HCT116 (cell line): ENCODE measurements around the gene SNRNP200.

ENCODE experiments used
- ELF1 ChIP-seq: IDR thresholded peaks from 2 replicates; pipeline ENCODE4 v1.6.1; 2012; ENCODE audit warnings: low read depth, borderline replicate concordance
- POLR2AphosphoS5 ChIP-seq: IDR thresholded peaks from 2 replicates; pipeline ENCODE4 v1.6.1; 2011; ENCODE audit warnings: mild to moderate bottlenecking, low read depth, low read length, moderate library complexity
- SIN3A ChIP-seq: IDR thresholded peaks from 2 replicates; pipeline ENCODE4 v1.6.1; 2012; ENCODE audit warnings: low read depth

DNA sequence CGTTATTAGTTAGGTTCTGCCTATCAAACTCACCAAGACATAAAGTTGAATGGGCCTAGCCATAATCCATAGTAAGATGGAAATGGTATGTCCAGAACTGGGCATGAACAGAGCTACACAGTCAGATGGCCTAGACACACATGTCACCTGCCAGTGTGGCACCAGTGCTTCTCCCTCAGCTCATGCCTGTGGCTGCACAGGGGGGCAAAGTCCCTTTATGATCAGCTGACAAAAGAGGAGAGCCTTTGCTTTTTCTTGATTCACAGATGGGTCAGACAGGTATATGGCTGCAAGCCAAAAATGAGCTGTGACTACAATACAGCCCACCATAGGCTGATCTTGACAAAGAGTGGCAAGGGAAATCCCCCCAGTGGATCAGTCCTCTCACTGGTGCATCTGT is 68.5 kb downstream of the SNRNP200 start:
- TF ChIP-seq POLR2AphosphoS5: no peak
- no peak for TF ChIP-seq ELF1
- TF ChIP-seq SIN3A: no peak
